ENCODE measurements around the gene OPN1LW. TPM values are rescaled to one million over a fixed set of nuclear protein-coding genes. Genes with fewer than 3 reads are reported as not detected.

OPN1LW gene
- total RNA-seq, 1 donor from 2014 or later = not detected

DNA sequence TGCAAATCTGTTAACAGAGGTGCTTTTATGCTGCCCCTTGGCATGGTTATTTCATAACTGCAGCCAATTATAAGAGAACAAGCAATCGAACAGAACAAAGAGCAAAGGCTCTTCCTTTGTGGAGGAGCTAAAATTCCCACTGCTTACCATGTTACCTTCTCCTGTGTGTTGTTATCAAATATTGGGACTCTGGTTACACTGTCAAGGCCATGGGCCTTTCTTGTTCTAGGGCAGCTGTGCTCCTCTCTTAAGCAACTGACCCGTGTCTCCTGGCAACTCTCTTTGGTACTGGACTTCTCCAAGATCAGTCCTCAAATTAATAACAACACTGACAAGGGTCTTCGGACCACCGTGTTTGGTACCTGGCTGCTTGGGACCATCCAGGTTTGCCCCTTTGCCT is 12.1 kb upstream of the OPN1LW start:
- Histone ChIP-seq H3K4me2 (no peak overlapping the region), H4K20me1 (ENCODE audit: low read depth) (no peaks in the 10 kb centered on the region), H3K4me1 (no peaks in the 10 kb centered on the region), H3K4me3 (no peak overlapping the region), H3K27ac (no peak overlapping the region), H3F3A (ENCODE audit: low read depth) (no peaks in the 10 kb centered on the region), H3K9ac (no peak overlapping the region), H3K79me2 (ENCODE audit: low read depth) (no peaks in the 10 kb centered on the region), H2AFZ (replicated peaks) (no peak overlapping the region), H3K9me3 (ENCODE audit: low read depth) (no peaks in the 10 kb centered on the region), H3K36me3 (no peaks in the 10 kb centered on the region), H3K27me3 (peaks cover 8% of the 10 kb centered on the region)
- Mint-ChIP-seq H3K27me3 (ENCODE audit: insufficient read depth, low read depth) (no peaks in the 10 kb centered on the region), H3K4me3 (no peak overlapping the region), H3K9me3 (peaks cover 10% of the 10 kb centered on the region), H3K4me1 (no peaks in the 10 kb centered on the region), H3K27ac (no peak overlapping the region), H3K36me3 (no peaks in the 10 kb centered on the region)
- TF ChIP-seq EZH2 (IDR thresholded peaks at IDR 0.05) = no peak
- TF ChIP-seq EZH2phosphoT487 (IDR thresholded peaks at IDR 0.05) = no peak
- TF ChIP-seq, protein P1, sequence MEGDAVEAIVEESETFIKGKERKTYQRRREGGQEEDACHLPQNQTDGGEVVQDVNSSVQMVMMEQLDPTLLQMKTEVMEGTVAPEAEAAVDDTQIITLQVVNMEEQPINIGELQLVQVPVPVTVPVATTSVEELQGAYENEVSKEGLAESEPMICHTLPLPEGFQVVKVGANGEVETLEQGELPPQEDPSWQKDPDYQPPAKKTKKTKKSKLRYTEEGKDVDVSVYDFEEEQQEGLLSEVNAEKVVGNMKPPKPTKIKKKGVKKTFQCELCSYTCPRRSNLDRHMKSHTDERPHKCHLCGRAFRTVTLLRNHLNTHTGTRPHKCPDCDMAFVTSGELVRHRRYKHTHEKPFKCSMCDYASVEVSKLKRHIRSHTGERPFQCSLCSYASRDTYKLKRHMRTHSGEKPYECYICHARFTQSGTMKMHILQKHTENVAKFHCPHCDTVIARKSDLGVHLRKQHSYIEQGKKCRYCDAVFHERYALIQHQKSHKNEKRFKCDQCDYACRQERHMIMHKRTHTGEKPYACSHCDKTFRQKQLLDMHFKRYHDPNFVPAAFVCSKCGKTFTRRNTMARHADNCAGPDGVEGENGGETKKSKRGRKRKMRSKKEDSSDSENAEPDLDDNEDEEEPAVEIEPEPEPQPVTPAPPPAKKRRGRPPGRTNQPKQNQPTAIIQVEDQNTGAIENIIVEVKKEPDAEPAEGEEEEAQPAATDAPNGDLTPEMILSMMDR (IDR thresholded peaks at IDR 0.05) = no peak
- DNase-seq (ENCODE audit: low spot score) = no peak

DNA sequence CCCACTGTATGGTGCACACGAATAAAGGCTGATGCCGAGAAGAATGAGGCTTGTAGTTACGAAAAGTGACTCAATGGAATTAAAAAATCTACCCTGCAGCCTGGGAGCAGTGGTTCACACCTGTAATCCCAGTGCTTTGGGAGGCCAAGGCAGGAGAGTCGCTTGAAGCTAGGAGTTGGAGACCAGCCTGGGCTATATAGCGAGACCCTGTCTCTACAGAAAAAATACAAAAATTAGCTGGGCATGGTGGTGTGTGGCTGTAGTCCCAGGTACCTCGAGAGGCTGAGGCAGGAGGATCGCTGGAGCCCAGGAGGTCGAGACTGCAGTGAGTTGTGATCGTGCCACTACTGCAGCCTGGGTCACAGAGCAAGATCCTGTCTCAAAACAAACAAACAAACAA is 11.7 kb upstream of the OPN1LW start:
- no peak overlapping the region for H3K4me2 ChIP-seq
- Mint-ChIP-seq H3K9me3 (peaks cover 10% of the 10 kb centered on the region), H3K27ac (no peak overlapping the region), H3K4me1 (no peaks in the 10 kb centered on the region), H3K4me3 (no peak overlapping the region), H3K36me3 (no peaks in the 10 kb centered on the region), H3K27me3 (ENCODE audit: insufficient read depth, low read depth) (no peaks in the 10 kb centered on the region)
- no peaks in the 10 kb centered on the region for H4K20me1 ChIP-seq (ENCODE audit: low read depth)
- H3K9ac ChIP-seq = no peak overlapping the region
- no peaks in the 10 kb centered on the region for H3K79me2 ChIP-seq (ENCODE audit: low read depth)
- H2AFZ ChIP-seq (replicated peaks) = no peak overlapping the region
- H3K4me1 ChIP-seq = no peaks in the 10 kb centered on the region
- H3K27ac ChIP-seq = no peak overlapping the region
- no peak for TF ChIP-seq EZH2 (IDR thresholded peaks at IDR 0.05)
- no peak overlapping the region for H3K4me3 ChIP-seq
- no peaks in the 10 kb centered on the region for H3F3A ChIP-seq (ENCODE audit: low read depth)
- H3K9me3 ChIP-seq (ENCODE audit: low read depth) = no peaks in the 10 kb centered on the region
- peaks cover 12% of the 10 kb centered on the region for H3K27me3 ChIP-seq
- no peaks in the 10 kb centered on the region for H3K36me3 ChIP-seq
- no peak for DNase-seq (ENCODE audit: low spot score)

DNA sequence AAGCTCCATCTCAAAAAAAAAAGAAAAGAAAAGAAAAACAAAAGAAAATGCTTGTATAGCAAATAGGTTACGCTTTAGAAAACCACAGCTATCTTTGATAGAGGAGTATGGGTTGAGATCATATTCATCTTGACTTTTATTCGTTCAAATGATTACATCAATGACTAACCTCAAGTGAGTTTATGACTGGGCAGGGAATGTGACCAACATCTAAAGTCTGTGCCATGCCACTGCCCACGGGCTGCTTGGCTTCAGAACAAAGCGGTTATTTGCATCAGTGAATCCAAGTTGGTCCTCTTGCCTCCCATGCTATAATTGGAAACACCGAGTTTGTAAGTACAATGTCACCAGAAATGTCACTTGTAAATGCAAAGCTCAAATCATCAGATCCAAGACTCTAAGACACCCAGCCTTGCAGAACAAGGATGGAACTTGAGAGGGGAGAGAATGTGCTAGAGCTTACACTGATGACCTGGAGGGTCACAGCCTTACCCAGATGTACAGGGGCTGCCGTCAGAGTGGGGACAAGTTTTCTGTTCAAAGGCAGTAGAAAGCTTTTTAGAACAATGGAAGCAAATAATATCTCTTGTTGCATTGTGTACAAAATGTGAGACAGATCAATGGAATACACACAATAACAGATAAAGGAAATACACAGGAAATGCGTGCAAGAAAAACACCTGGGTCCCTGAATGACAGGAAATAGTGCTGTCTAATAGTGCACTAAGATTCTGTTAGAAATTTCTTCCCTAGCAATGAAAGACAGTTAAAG is 8.4 kb upstream of the OPN1LW start:
- no peaks in the 10 kb centered on the region for H3K4me1 Mint-ChIP-seq
- TF ChIP-seq EZH2 (IDR thresholded peaks at IDR 0.05) = no peak
- TF ChIP-seq EZH2phosphoT487 (IDR thresholded peaks at IDR 0.05) = no peak
- TF ChIP-seq, protein P1 (IDR thresholded peaks at IDR 0.05) = no peak
- Histone ChIP-seq H3K4me2 (no peak overlapping the region), H2AFZ (replicated peaks) (no peak overlapping the region), H3K9ac (no peak overlapping the region), H3K27me3 (peaks cover 17% of the 10 kb centered on the region), H3F3A (ENCODE audit: low read depth) (no peaks in the 10 kb centered on the region), H3K36me3 (no peaks in the 10 kb centered on the region), H3K79me2 (ENCODE audit: low read depth) (no peaks in the 10 kb centered on the region), H3K4me3 (no peak overlapping the region), H4K20me1 (ENCODE audit: low read depth) (no peaks in the 10 kb centered on the region), H3K9me3 (ENCODE audit: low read depth) (no peaks in the 10 kb centered on the region), H3K27ac (no peak overlapping the region), H3K4me1 (no peaks in the 10 kb centered on the region)
- no peak for DNase-seq (ENCODE audit: low spot score)
- no peaks in the 10 kb centered on the region for H3K36me3 Mint-ChIP-seq
- H3K27me3 Mint-ChIP-seq (ENCODE audit: insufficient read depth, low read depth) = peaks cover 2% of the 10 kb centered on the region
- H3K27ac Mint-ChIP-seq = no peak overlapping the region
- H3K4me3 Mint-ChIP-seq = no peak overlapping the region
- peaks cover 17% of the 10 kb centered on the region for H3K9me3 Mint-ChIP-seq

DNA sequence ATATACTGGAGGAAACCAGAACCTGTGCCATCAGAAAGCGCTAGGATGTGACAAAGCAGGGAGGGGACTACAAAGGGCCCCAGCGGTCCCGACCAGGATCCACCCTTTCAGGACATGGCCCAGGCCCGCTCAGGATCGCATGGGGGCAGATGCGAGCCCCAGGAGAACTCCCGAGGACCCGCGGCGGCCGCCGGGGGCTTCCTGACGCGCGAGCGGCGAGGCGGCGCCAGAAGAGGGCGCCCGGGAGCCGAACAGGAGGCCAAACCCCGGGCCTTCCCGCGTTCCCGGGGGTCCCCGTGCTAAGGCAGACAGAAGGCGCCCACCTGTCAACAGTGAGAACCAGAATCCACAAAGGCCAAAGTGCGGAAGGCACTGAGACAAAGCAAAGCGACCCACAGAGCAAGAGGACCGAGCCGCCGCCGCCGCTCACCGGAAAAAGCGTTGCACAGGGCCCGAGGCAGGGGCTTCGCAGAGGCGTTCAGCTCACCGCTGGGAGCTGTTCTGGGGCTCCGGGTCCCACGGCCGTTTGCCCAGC is 7.3 kb upstream of the OPN1LW start:
- peak overlapping the region; percentile 95 for H2AFZ ChIP-seq (replicated peaks)
- H3K27me3 ChIP-seq = peaks cover 17% of the 10 kb centered on the region
- H3K79me2 ChIP-seq (ENCODE audit: low read depth) = no peaks in the 10 kb centered on the region
- H3K36me3 Mint-ChIP-seq = no peaks in the 10 kb centered on the region
- TF ChIP-seq EZH2phosphoT487 (IDR thresholded peaks at IDR 0.05) (no peak), EZH2 (IDR thresholded peaks at IDR 0.05) (no peak)
- TF ChIP-seq, protein P1 (IDR thresholded peaks at IDR 0.05) = peak; percentile 72
- H3K4me1 Mint-ChIP-seq = no peaks in the 10 kb centered on the region
- H3F3A ChIP-seq (ENCODE audit: low read depth) = no peaks in the 10 kb centered on the region
- H3K9ac ChIP-seq = no peak overlapping the region
- peak overlapping the region; percentile 30 for H3K4me3 ChIP-seq
- peak overlapping the region; percentile 63 for H3K4me2 ChIP-seq
- H3K27ac Mint-ChIP-seq = no peak overlapping the region
- peaks cover 2% of the 10 kb centered on the region for H3K27me3 Mint-ChIP-seq (ENCODE audit: insufficient read depth, low read depth)
- no peak overlapping the region for H3K27ac ChIP-seq
- H4K20me1 ChIP-seq (ENCODE audit: low read depth) = no peaks in the 10 kb centered on the region
- peak overlapping the region; percentile 59 for H3K4me3 Mint-ChIP-seq
- H3K4me1 ChIP-seq = no peaks in the 10 kb centered on the region
- H3K9me3 Mint-ChIP-seq = peaks cover 18% of the 10 kb centered on the region
- H3K9me3 ChIP-seq (ENCODE audit: low read depth) = no peaks in the 10 kb centered on the region
- peak; percentile 91 for DNase-seq (ENCODE audit: low spot score)
- no peaks in the 10 kb centered on the region for H3K36me3 ChIP-seq
